ENCODE data around the gene ZBTB7C. TPM values are rescaled to one million over a fixed set of nuclear protein-coding genes. Genes with fewer than 3 reads are reported as not detected.

The ZBTB7C gene
- total RNA-seq, 1 donor from 2014 or later: 13.0 TPM

- Mint-ChIP-seq H3K4me1 (ENCODE audit: unreplicated experiment) (peaks cover 17% of the 10 kb centered on the region), H3K9me3 (no peaks in the 10 kb centered on the region), H3K36me3 (no peaks in the 10 kb centered on the region), H3K27ac (peak overlapping the region; percentile 32), H3K4me3 (no peak overlapping the region), H3K27me3 (peaks cover 5% of the 10 kb centered on the region)
- no peak for DNase-seq (ENCODE audit: extremely low spot score, unreplicated experiment)
- TF ChIP-seq CTCF (conservative IDR thresholded peaks at IDR 0.05): no peak
These were observed 89.2 kb downstream of the ZBTB7C start for GRCh38 chr18:48319801-48320638.

- no peak for DNase-seq (ENCODE audit: extremely low spot score, unreplicated experiment)
- Mint-ChIP-seq H3K27ac (no peak overlapping the region), H3K36me3 (no peaks in the 10 kb centered on the region), H3K4me3 (no peak overlapping the region), H3K9me3 (no peaks in the 10 kb centered on the region), H3K27me3 (peaks cover 2% of the 10 kb centered on the region), H3K4me1 (ENCODE audit: unreplicated experiment) (peaks cover 8% of the 10 kb centered on the region)
- TF ChIP-seq CTCF (conservative IDR thresholded peaks at IDR 0.05): no peak
These were observed 90.7 kb downstream of the ZBTB7C start for GRCh38 chr18:48318436-48318835.

- H3K4me1 Mint-ChIP-seq (ENCODE audit: unreplicated experiment): peaks cover 8% of the 10 kb centered on the region
- no peak overlapping the region for H3K27ac Mint-ChIP-seq
- no peaks in the 10 kb centered on the region for H3K9me3 Mint-ChIP-seq
- no peaks in the 10 kb centered on the region for H3K36me3 Mint-ChIP-seq
- peaks cover 2% of the 10 kb centered on the region for H3K27me3 Mint-ChIP-seq
- no peak for DNase-seq (ENCODE audit: extremely low spot score, unreplicated experiment)
- TF ChIP-seq CTCF (conservative IDR thresholded peaks at IDR 0.05): peak; percentile 58
- H3K4me3 Mint-ChIP-seq: no peak overlapping the region
These were observed 91.3 kb downstream of the ZBTB7C start for GRCh38 chr18:48317781-48318381.

GRCh38 chr18:48316177-48316576 lies 93.0 kb downstream of the ZBTB7C start:
- TF ChIP-seq CTCF (conservative IDR thresholded peaks at IDR 0.05): no peak

GRCh38 chr18:48314690-48315089 lies 94.5 kb downstream of the ZBTB7C start:
- H3K4me1 Mint-ChIP-seq (ENCODE audit: unreplicated experiment): peaks cover under 1% of the 10 kb centered on the region
- no peak for DNase-seq (ENCODE audit: extremely low spot score, unreplicated experiment)

More at GRCh38 chr18:48316177-48316576, 93.0 kb downstream of the ZBTB7C start:
- no peak overlapping the region for H3K4me3 Mint-ChIP-seq
- H3K9me3 Mint-ChIP-seq: no peaks in the 10 kb centered on the region
- H3K27ac Mint-ChIP-seq: no peak overlapping the region
- peaks cover 2% of the 10 kb centered on the region for H3K27me3 Mint-ChIP-seq
- DNase-seq (ENCODE audit: extremely low spot score, unreplicated experiment): no peak
- no peaks in the 10 kb centered on the region for H3K36me3 Mint-ChIP-seq
- peaks cover 8% of the 10 kb centered on the region for H3K4me1 Mint-ChIP-seq (ENCODE audit: unreplicated experiment)

More at GRCh38 chr18:48314690-48315089, 94.5 kb downstream of the ZBTB7C start:
- no peaks in the 10 kb centered on the region for H3K9me3 Mint-ChIP-seq
- no peak for TF ChIP-seq CTCF (conservative IDR thresholded peaks at IDR 0.05)
- H3K36me3 Mint-ChIP-seq: no peaks in the 10 kb centered on the region
- H3K4me3 Mint-ChIP-seq: no peak overlapping the region
- no peak overlapping the region for H3K27ac Mint-ChIP-seq
- no peaks in the 10 kb centered on the region for H3K27me3 Mint-ChIP-seq

Measured in type B pancreatic cell (in vitro differentiated cells).